ENCODE results near the gene ITIH3.

The ITIH3 gene

GRCh38 chr3:52851348-52851747 lies 56.8 kb downstream of the ITIH3 start:
- no peaks in the 10 kb centered on the region for H3K9me2 ChIP-seq (replicated peaks; ENCODE audit: control insufficient read depth, low read length)
- TF ChIP-seq EZH2phosphoT487 (IDR thresholded peaks at IDR 0.05; ENCODE audit: borderline replicate concordance, low read length) = no peak
- TF ChIP-seq, protein P1, sequence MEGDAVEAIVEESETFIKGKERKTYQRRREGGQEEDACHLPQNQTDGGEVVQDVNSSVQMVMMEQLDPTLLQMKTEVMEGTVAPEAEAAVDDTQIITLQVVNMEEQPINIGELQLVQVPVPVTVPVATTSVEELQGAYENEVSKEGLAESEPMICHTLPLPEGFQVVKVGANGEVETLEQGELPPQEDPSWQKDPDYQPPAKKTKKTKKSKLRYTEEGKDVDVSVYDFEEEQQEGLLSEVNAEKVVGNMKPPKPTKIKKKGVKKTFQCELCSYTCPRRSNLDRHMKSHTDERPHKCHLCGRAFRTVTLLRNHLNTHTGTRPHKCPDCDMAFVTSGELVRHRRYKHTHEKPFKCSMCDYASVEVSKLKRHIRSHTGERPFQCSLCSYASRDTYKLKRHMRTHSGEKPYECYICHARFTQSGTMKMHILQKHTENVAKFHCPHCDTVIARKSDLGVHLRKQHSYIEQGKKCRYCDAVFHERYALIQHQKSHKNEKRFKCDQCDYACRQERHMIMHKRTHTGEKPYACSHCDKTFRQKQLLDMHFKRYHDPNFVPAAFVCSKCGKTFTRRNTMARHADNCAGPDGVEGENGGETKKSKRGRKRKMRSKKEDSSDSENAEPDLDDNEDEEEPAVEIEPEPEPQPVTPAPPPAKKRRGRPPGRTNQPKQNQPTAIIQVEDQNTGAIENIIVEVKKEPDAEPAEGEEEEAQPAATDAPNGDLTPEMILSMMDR (IDR thresholded peaks at IDR 0.05; ENCODE audit: low read depth, low read length, poor library complexity, severe bottlenecking) = peak; percentile 69
- no peak overlapping the region for H3K27ac ChIP-seq (ENCODE audit: low read depth, low read length)
- no peaks in the 10 kb centered on the region for H3K9me3 ChIP-seq (ENCODE audit: control insufficient read depth, insufficient read depth, low read length)
- no peaks in the 10 kb centered on the region for H3K4me1 ChIP-seq (ENCODE audit: control insufficient read depth, low read length)
- peaks cover 9% of the 10 kb centered on the region for H3K36me3 ChIP-seq (ENCODE audit: control insufficient read depth, low read length)
- no peaks in the 10 kb centered on the region for H3F3A ChIP-seq (ENCODE audit: control insufficient read depth, insufficient read depth)
- no peak overlapping the region for H3K4me3 ChIP-seq (ENCODE audit: low read length)
- no peak overlapping the region for H3K4me2 ChIP-seq (ENCODE audit: low read length)
- no peaks in the 10 kb centered on the region for H3K79me2 ChIP-seq (ENCODE audit: control insufficient read depth, low read length)
- H3K27me3 ChIP-seq (ENCODE audit: control insufficient read depth, low read length) = no peaks in the 10 kb centered on the region
- H4K20me1 ChIP-seq (ENCODE audit: control insufficient read depth, insufficient read depth, low read depth, low read length) = no peaks in the 10 kb centered on the region

GRCh38 chr3:52852419-52852818 lies 57.8 kb downstream of the ITIH3 start:
- no peaks in the 10 kb centered on the region for H3K9me2 ChIP-seq (replicated peaks; ENCODE audit: control insufficient read depth, low read length)
- H3K79me2 ChIP-seq (ENCODE audit: control insufficient read depth, low read length) = no peaks in the 10 kb centered on the region
- no peaks in the 10 kb centered on the region for H3F3A ChIP-seq (ENCODE audit: control insufficient read depth, insufficient read depth)
- no peak overlapping the region for H3K4me2 ChIP-seq (ENCODE audit: low read length)
- TF ChIP-seq, protein P1 (IDR thresholded peaks at IDR 0.05; ENCODE audit: low read depth, low read length, poor library complexity, severe bottlenecking) = no peak
- no peak for TF ChIP-seq EZH2phosphoT487 (IDR thresholded peaks at IDR 0.05; ENCODE audit: borderline replicate concordance, low read length)
- no peak overlapping the region for H3K4me3 ChIP-seq (ENCODE audit: low read length)
- no peak overlapping the region for H3K27ac ChIP-seq (ENCODE audit: low read depth, low read length)
- peaks cover 9% of the 10 kb centered on the region for H3K36me3 ChIP-seq (ENCODE audit: control insufficient read depth, low read length)
- H3K9me3 ChIP-seq (ENCODE audit: control insufficient read depth, insufficient read depth, low read length) = no peaks in the 10 kb centered on the region
- H3K27me3 ChIP-seq (ENCODE audit: control insufficient read depth, low read length) = no peaks in the 10 kb centered on the region
- no peaks in the 10 kb centered on the region for H4K20me1 ChIP-seq (ENCODE audit: control insufficient read depth, insufficient read depth, low read depth, low read length)
- no peaks in the 10 kb centered on the region for H3K4me1 ChIP-seq (ENCODE audit: control insufficient read depth, low read length)

- Histone ChIP-seq H3K4me3 (ENCODE audit: low read length) (no peak overlapping the region), H3K9me3 (ENCODE audit: control insufficient read depth, insufficient read depth, low read length) (no peaks in the 10 kb centered on the region), H3K79me2 (ENCODE audit: control insufficient read depth, low read length) (no peaks in the 10 kb centered on the region), H3K27me3 (ENCODE audit: control insufficient read depth, low read length) (no peaks in the 10 kb centered on the region), H3K27ac (ENCODE audit: low read depth, low read length) (no peak overlapping the region), H3K4me1 (ENCODE audit: control insufficient read depth, low read length) (no peaks in the 10 kb centered on the region), H3K9me2 (replicated peaks; ENCODE audit: control insufficient read depth, low read length) (no peaks in the 10 kb centered on the region), H3K4me2 (ENCODE audit: low read length) (no peak overlapping the region), H3F3A (ENCODE audit: control insufficient read depth, insufficient read depth) (no peaks in the 10 kb centered on the region), H3K36me3 (ENCODE audit: control insufficient read depth, low read length) (peaks cover 9% of the 10 kb centered on the region), H4K20me1 (ENCODE audit: control insufficient read depth, insufficient read depth, low read depth, low read length) (0 out of 2 replicates have a peak, but pooled peaks cover 4% of the 10 kb centered on the region)
- TF ChIP-seq EZH2phosphoT487 (IDR thresholded peaks at IDR 0.05; ENCODE audit: borderline replicate concordance, low read length) = no peak
- TF ChIP-seq, protein P1 (IDR thresholded peaks at IDR 0.05; ENCODE audit: low read depth, low read length, poor library complexity, severe bottlenecking) = no peak
Observed at GRCh38 chr3:52854013-52854412, 59.4 kb downstream of the ITIH3 start.

Measured in DOHH2 (cell line).